Esophagus squamous epithelium (tissue), 4 donors: ENCODE data around the gene CDK16.

Source experiments
- POLR2A ChIP-seq, 4 donors: fragments of 450-650 bp; IDR thresholded peaks; one replicate each; pipeline ENCODE4 v1.6.1; 2017; ENCODE audit warnings: antibody characterized with exemption in 4 of 4, mild to moderate bottlenecking in 4 of 4, moderate library complexity in 3 of 4
- TF ChIP-seq, protein P1 (sequence below), 6 experiments: fragments of 450-650 bp in 4 of 6; fragments of 200-600 bp in 2 of 6; sonication (generic) in 2 of 6; IDR thresholded peaks; one replicate each; pipeline ENCODE4 v1.5.1; 2016 to 2019; ENCODE audit warnings: antibody characterized with exemption in 6 of 6, mild to moderate bottlenecking in 4 of 6, moderate library complexity in 4 of 6

DNA sequence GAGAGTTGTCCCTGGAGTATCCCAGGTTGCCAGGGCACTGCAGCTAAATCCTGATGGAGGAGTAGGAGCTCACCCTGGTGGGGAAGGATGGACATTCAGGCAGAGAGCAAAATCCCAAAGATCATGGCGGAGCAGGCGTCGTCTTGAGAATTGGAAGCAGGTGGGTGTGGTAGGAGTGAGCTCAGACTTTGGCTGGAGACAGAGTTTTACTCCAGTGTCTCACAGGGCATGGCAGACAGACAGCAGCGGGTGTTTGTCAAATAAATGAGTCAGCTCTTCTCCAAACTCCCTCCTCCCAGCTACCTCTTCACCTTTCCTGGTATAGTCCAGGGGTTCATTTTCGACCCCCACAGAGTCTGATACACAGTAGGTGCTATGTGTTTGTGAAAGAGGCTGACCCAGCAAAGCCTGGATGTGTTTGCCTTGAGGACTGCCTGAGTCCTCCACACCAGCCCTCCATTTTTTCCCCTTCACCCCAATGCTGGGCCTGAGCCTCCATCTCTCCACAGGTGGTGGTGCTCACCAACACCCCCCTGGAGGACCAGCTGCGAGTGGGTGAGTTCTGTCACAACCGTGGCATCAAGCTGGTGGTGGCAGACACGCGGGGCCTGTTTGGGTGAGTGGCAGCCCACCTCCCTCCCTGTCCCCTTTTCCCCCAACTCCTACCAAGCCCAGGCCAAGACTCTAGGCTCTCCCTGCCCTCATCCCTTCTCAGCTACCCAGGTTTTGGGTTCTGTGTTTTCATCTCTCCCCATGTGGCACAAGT lies 17.9 kb upstream of the CDK16 start:
- TF ChIP-seq, protein P1, sequence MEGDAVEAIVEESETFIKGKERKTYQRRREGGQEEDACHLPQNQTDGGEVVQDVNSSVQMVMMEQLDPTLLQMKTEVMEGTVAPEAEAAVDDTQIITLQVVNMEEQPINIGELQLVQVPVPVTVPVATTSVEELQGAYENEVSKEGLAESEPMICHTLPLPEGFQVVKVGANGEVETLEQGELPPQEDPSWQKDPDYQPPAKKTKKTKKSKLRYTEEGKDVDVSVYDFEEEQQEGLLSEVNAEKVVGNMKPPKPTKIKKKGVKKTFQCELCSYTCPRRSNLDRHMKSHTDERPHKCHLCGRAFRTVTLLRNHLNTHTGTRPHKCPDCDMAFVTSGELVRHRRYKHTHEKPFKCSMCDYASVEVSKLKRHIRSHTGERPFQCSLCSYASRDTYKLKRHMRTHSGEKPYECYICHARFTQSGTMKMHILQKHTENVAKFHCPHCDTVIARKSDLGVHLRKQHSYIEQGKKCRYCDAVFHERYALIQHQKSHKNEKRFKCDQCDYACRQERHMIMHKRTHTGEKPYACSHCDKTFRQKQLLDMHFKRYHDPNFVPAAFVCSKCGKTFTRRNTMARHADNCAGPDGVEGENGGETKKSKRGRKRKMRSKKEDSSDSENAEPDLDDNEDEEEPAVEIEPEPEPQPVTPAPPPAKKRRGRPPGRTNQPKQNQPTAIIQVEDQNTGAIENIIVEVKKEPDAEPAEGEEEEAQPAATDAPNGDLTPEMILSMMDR (IDR thresholded peaks at IDR 0.05): peak in 5 of 6 experiments; percentile 7 to 53 (median 17)
- no peak for TF ChIP-seq POLR2A (IDR thresholded peaks at IDR 0.05)
